Measurements from ENCODE around the gene ANXA6. TPM values are rescaled to one million over a fixed set of nuclear protein-coding genes. Genes with fewer than 3 reads are reported as not detected.

Gene ANXA6
- total and polyA plus RNA-seq, 2 of the 4 experiments (the other 2 are of a cell fraction), result 355 to 610 TPM

DNA sequence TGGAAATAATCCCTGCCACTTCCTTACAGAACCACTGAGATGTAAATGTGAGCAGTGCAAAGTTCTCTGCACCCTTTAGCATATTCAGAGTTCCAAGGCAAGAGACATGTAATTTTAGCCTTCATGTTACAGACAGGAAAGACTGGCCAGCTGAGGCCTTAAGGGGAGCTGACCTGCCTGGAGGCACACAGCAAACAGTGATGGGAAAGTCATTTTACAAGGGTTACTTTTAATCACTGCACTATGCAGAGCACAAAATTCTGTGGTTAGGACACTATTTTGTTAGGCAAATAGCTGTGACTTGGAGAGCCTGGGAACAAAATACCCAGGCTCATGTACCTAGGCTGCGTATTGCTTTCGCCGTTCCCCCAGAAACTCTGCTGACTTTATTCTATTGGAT is 46.6 kb downstream of the ANXA6 start:
- POLR2A ChIA-PET (ENCODE audit: unreplicated experiment), result no interaction called here
- H3K36me3 ChIP-seq (ENCODE audit: control insufficient read depth, insufficient read depth, low read length), result peaks cover 63% of the 10 kb centered on the region
- dilution Hi-C loops (cut with HindIII; ENCODE audit: low sequenced_read_pairs, unreplicated experiment) (no loop called here), in situ Hi-C loops (cut with MboI; ENCODE audit: low sequenced_read_pairs) (no loop called here), intact Hi-C loops (cut with micrococcal nuclease) (no loop called here)
- no peak overlapping the region for H2AK9ac ChIP-seq (replicated peaks; ENCODE audit: low read depth, low read length, poor library complexity)
- DNase-seq (no peak), ATAC-seq (ENCODE audit: low read depth) (no peak)
- no peak overlapping the region for H3K4ac ChIP-seq (ENCODE audit: low read depth, low read length)
- H3K23ac ChIP-seq (ENCODE audit: low read depth, low read length), result no peak overlapping the region
- H3K14ac ChIP-seq (replicated peaks; ENCODE audit: low read depth, low read length), result no peak overlapping the region
- no CpG with 5 or more reads among the region's 3 CpGs for WGBS, 2 experiments (ENCODE audit: extremely low coverage in 2 of 2, insufficient read length in 1 of 2)
- no peak overlapping the region for H4K5ac ChIP-seq (ENCODE audit: low read depth, low read length)
- no peak overlapping the region for H3K27ac ChIP-seq (ENCODE audit: insufficient read depth, low read length)
- H3K18ac ChIP-seq (ENCODE audit: low read depth, low read length), result no peak overlapping the region
- no peak overlapping the region for H4K91ac ChIP-seq (ENCODE audit: insufficient read depth, low read depth, low read length)
- H3K4me2 ChIP-seq (ENCODE audit: low read depth, low read length), result no peak overlapping the region
- no peak overlapping the region for H2BK15ac ChIP-seq (ENCODE audit: low read depth, low read length)
- H4K20me1 ChIP-seq (ENCODE audit: insufficient read depth, low read length), result peaks cover 14% of the 10 kb centered on the region
- no peak overlapping the region for H3K56ac ChIP-seq (ENCODE audit: extremely low read depth, insufficient read depth, low read length)
- no peaks in the 10 kb centered on the region for H3K27me3 ChIP-seq (ENCODE audit: control insufficient read depth, insufficient read depth, low read length)
- no peak overlapping the region for H2BK120ac ChIP-seq (ENCODE audit: low read depth, low read length)
- H3K79me1 ChIP-seq (ENCODE audit: low read depth in 1 of 2, low read length in 2 of 2), result peaks cover 26 to 50% of the 10 kb centered on the region in 2 experiments
- no peak overlapping the region for H2AFZ ChIP-seq (replicated peaks; ENCODE audit: low read length, poor library complexity)
- TF ChIP-seq NFE2L2 (IDR thresholded peaks at IDR 0.05; ENCODE audit: low read depth, low read length) (no peak), MXI1 (IDR thresholded peaks at IDR 0.05; ENCODE audit: borderline replicate concordance, low read depth, low read length) (no peak), MAZ (IDR thresholded peaks at IDR 0.05; ENCODE audit: borderline replicate concordance, low read depth, low read length) (no peak), CTCF (conservative IDR thresholded peaks at IDR 0.05; ENCODE audit: low read depth, low read length) (no peak), CHD1 (IDR thresholded peaks at IDR 0.05; ENCODE audit: low read depth, low read length) (no peak), SMC3 (IDR thresholded peaks at IDR 0.05; ENCODE audit: low read depth, low read length) (no peak), RAD21 (IDR thresholded peaks at IDR 0.05; ENCODE audit: low read length) (no peak), CEBPB (IDR thresholded peaks at IDR 0.05; ENCODE audit: low read depth, low read length) (no peak), RCOR1 (IDR thresholded peaks at IDR 0.05; ENCODE audit: insufficient replicate concordance, low read length) (no peak), POLR2A (IDR thresholded peaks at IDR 0.05; ENCODE audit: low read depth, low read length) (no peak), MAFK (IDR thresholded peaks at IDR 0.05; ENCODE audit: low read depth, low read length) (no peak), BHLHE40 (IDR thresholded peaks at IDR 0.05; ENCODE audit: low read depth, low read length) (no peak), FOS (IDR thresholded peaks at IDR 0.05; ENCODE audit: low read depth, low read length) (no peak), RFX5 (IDR thresholded peaks at IDR 0.05; ENCODE audit: low read depth, low read length) (no peak)
- TF ChIP-seq, protein P1, sequence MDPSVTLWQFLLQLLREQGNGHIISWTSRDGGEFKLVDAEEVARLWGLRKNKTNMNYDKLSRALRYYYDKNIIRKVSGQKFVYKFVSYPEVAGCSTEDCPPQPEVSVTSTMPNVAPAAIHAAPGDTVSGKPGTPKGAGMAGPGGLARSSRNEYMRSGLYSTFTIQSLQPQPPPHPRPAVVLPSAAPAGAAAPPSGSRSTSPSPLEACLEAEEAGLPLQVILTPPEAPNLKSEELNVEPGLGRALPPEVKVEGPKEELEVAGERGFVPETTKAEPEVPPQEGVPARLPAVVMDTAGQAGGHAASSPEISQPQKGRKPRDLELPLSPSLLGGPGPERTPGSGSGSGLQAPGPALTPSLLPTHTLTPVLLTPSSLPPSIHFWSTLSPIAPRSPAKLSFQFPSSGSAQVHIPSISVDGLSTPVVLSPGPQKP (IDR thresholded peaks at IDR 0.05; ENCODE audit: borderline replicate concordance, low read depth, low read length), result no peak
- TF ChIP-seq, protein P2, sequence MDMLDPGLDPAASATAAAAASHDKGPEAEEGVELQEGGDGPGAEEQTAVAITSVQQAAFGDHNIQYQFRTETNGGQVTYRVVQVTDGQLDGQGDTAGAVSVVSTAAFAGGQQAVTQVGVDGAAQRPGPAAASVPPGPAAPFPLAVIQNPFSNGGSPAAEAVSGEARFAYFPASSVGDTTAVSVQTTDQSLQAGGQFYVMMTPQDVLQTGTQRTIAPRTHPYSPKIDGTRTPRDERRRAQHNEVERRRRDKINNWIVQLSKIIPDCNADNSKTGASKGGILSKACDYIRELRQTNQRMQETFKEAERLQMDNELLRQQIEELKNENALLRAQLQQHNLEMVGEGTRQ (IDR thresholded peaks at IDR 0.05; ENCODE audit: low read depth, low read length), result no peak
- H3K9me1 ChIP-seq (ENCODE audit: insufficient read depth, low read length), result peaks cover 11% of the 10 kb centered on the region
- H2BK20ac ChIP-seq (ENCODE audit: low read depth, low read length), result no peak overlapping the region
- CTCF ChIA-PET, result interaction anchor here (1.1 kb wide), 1 partner anchor 59 kb away, joined by 3 read pairs; no protein-coding TSS in a partner anchor
- no peak overlapping the region for H2AK5ac ChIP-seq (ENCODE audit: low read depth, low read length)
- H3K4me3 ChIP-seq (ENCODE audit: insufficient read depth, low read depth, low read length), result no peak overlapping the region
- H4K8ac ChIP-seq (ENCODE audit: low read depth in 2 of 2, low read length in 2 of 2), result no peak overlapping the region
- H3K9ac ChIP-seq (ENCODE audit: low read depth, low read length), result no peak overlapping the region
- no peak overlapping the region for H2BK5ac ChIP-seq (ENCODE audit: low read depth, low read length, poor library complexity, severe bottlenecking)
- BruUV-seq (replicated peaks), result no TSS peak
- H3K9me3 ChIP-seq (ENCODE audit: control insufficient read depth, insufficient read depth, low read length), result no peaks in the 10 kb centered on the region
- H3K4me1 ChIP-seq (ENCODE audit: control insufficient read depth, insufficient read depth, low read length), result peaks cover 7% of the 10 kb centered on the region

All from IMR-90 (cell line).